WTC11 (cell line): ENCODE data around the gene TMEM225B. TPM values are rescaled to one million over a fixed set of nuclear protein-coding genes. Genes with fewer than 3 reads are reported as not detected.

ENCODE experiments used
- AR ChIP-seq: fragments of 250-450 bp; sonication (Bioruptor Pico); IDR thresholded peaks from 2 replicates; pipeline ENCODE4 v1.9.0; 2021; ENCODE audit warnings: mild to moderate bottlenecking
- ATF1 ChIP-seq: sonication (generic); formaldehyde crosslinking; IDR thresholded peaks from 2 replicates; pipeline ENCODE4 v1.8.1; 2023; ENCODE audit warnings: mild to moderate bottlenecking, moderate library complexity, missing genetic modification reagents
- ATF3 ChIP-seq: sonication (generic); formaldehyde crosslinking; conservative IDR thresholded peaks from 2 replicates; pipeline ENCODE4 v1.8.1; 2022; ENCODE audit warnings: mild to moderate bottlenecking, missing genetic modification reagents
- CREM ChIP-seq: sonication (generic); formaldehyde crosslinking; IDR thresholded peaks from 2 replicates; pipeline ENCODE4 v1.8.1; 2022; ENCODE audit warnings: mild to moderate bottlenecking, missing genetic modification reagents, moderate library complexity
- E2F4 ChIP-seq: sonication (generic); formaldehyde crosslinking; IDR thresholded peaks from 2 replicates; pipeline ENCODE4 v1.8.1; 2022; ENCODE audit warnings: low read depth, mild to moderate bottlenecking, moderate library complexity, missing genetic modification reagents, borderline replicate concordance
- E2F5 ChIP-seq: sonication (generic); formaldehyde crosslinking; IDR thresholded peaks from 2 replicates; pipeline ENCODE4 v1.8.1; 2022; ENCODE audit warnings: mild to moderate bottlenecking, moderate library complexity, missing genetic modification reagents
- ETV6 ChIP-seq: sonication (generic); formaldehyde crosslinking; IDR thresholded peaks from 2 replicates; pipeline ENCODE4 v1.8.1; 2022; ENCODE audit warnings: mild to moderate bottlenecking, missing genetic modification reagents
- FOXJ3 ChIP-seq: sonication (generic); formaldehyde crosslinking; IDR thresholded peaks from 2 replicates; pipeline ENCODE4 v1.9.0; 2021; ENCODE audit warnings: missing genetic modification reagents, mild to moderate bottlenecking, borderline replicate concordance
- FOXP1 ChIP-seq: sonication (generic); formaldehyde crosslinking; IDR thresholded peaks from 2 replicates; pipeline ENCODE4 v1.8.0; 2022; ENCODE audit warnings: missing genetic modification reagents, mild to moderate bottlenecking, moderate library complexity, borderline replicate concordance
- FOXP4 ChIP-seq: sonication (generic); formaldehyde crosslinking; IDR thresholded peaks from 2 replicates; pipeline ENCODE4 v1.8.0; 2022; ENCODE audit warnings: mild to moderate bottlenecking, missing genetic modification reagents
- GRHL2 ChIP-seq: fragments of 250-450 bp; sonication (Bioruptor Pico); IDR thresholded peaks from 2 replicates; pipeline ENCODE4 v1.8.0; 2022; ENCODE audit warnings: mild to moderate bottlenecking, moderate library complexity; ENCODE audit not compliant: insufficient replicate concordance, severe bottlenecking
- HMGA2 ChIP-seq: fragments of 250-450 bp; sonication (Bioruptor Pico); IDR thresholded peaks from 2 replicates; pipeline ENCODE4 v1.4.0; 2021; ENCODE audit warnings: mild to moderate bottlenecking, moderate library complexity
- HMGXB4 ChIP-seq: sonication (generic); formaldehyde crosslinking; IDR thresholded peaks from 2 replicates; pipeline ENCODE4 v1.8.1; 2023; ENCODE audit warnings: mild to moderate bottlenecking, moderate library complexity, missing genetic modification reagents
- IRF2 ChIP-seq: sonication (generic); formaldehyde crosslinking; IDR thresholded peaks from 2 replicates; pipeline ENCODE4 v1.8.0; 2022; ENCODE audit warnings: low read depth, missing genetic modification reagents, borderline replicate concordance
- MAX ChIP-seq: sonication (generic); formaldehyde crosslinking; IDR thresholded peaks from 2 replicates; pipeline ENCODE4 v1.8.0; 2022; ENCODE audit warnings: mild to moderate bottlenecking, missing genetic modification reagents
- MYBL2 ChIP-seq: sonication (generic); formaldehyde crosslinking; IDR thresholded peaks from 2 replicates; pipeline ENCODE4 v1.8.1; 2023; ENCODE audit warnings: mild to moderate bottlenecking, moderate library complexity, missing genetic modification reagents
- TCF7 ChIP-seq: sonication (generic); formaldehyde crosslinking; IDR thresholded peaks from 2 replicates; pipeline ENCODE4 v1.8.0; 2022; ENCODE audit warnings: mild to moderate bottlenecking, low read depth, missing genetic modification reagents, moderate library complexity
- TEAD4 ChIP-seq: sonication (generic); formaldehyde crosslinking; IDR thresholded peaks from 2 replicates; pipeline ENCODE4 v1.8.0; 2022; ENCODE audit warnings: mild to moderate bottlenecking, missing genetic modification reagents
- USF2 ChIP-seq: sonication (generic); formaldehyde crosslinking; IDR thresholded peaks from 2 replicates; pipeline ENCODE4 v1.8.1; 2023; ENCODE audit warnings: mild to moderate bottlenecking, missing genetic modification reagents, moderate library complexity
- ZNF121 ChIP-seq: sonication (generic); formaldehyde crosslinking; IDR thresholded peaks from 2 replicates; pipeline ENCODE4 v1.8.0; 2023; ENCODE audit warnings: missing genetic modification reagents
- ZNF317 ChIP-seq: sonication (generic); formaldehyde crosslinking; IDR thresholded peaks from 2 replicates; pipeline ENCODE4 v1.8.1; 2023; ENCODE audit warnings: low read depth, mild to moderate bottlenecking, moderate library complexity, missing genetic modification reagents, borderline replicate concordance
- ZNF423 ChIP-seq: fragments of 250-450 bp; sonication (Bioruptor Pico); IDR thresholded peaks from 2 replicates; pipeline ENCODE4 v2.1.2; 2022; ENCODE audit warnings: mild to moderate bottlenecking, moderate library complexity
- ZNF532 ChIP-seq: fragments of 250-450 bp; sonication (Bioruptor Pico); IDR thresholded peaks from 2 replicates; pipeline ENCODE4 v1.9.0; 2021; ENCODE audit warnings: mild to moderate bottlenecking, borderline replicate concordance
- ZNF671 ChIP-seq: fragments of 250-450 bp; sonication (Bioruptor Pico); IDR thresholded peaks from 2 replicates; pipeline ENCODE4 v1.8.0; 2021; ENCODE audit warnings: mild to moderate bottlenecking
- total RNA-seq: library from RNA; stranded (reverse); gene quantifications from 3 replicates; pipeline ENCODE4 v1.2.3, GENCODE V29; 2021

Gene TMEM225B
- total RNA-seq, 1 experiment from 2014 or later, result 0.81 TPM

- TF ChIP-seq HMGXB4 (no peak), FOXP4 (CRISPR knock-in tag) (peak; percentile 59; the same call in 1 of the 2 replicates), E2F4 (CRISPR knock-in tag) (no peak), ETV6 (CRISPR knock-in tag) (peak; percentile 72; the same call in 1 of the 2 replicates), E2F5 (peak; percentile 70), TCF7 (CRISPR knock-in tag) (peak; percentile 38; the same call in 1 of the 2 replicates), USF2 (CRISPR knock-in tag) (no peak), CREM (CRISPR knock-in tag) (peak; percentile 96), MAX (CRISPR knock-in tag) (peak; percentile 67), IRF2 (no peak), ZNF671 (CRISPR knock-in tag) (no peak), ATF1 (CRISPR knock-in tag) (0 out of 2 replicates have a peak, but pooled peaks have one; percentile 66), MYBL2 (CRISPR knock-in tag) (no peak; the same call in 1 of the 2 replicates), ZNF121 (CRISPR knock-in tag) (0 out of 2 replicates have a peak, but pooled peaks have one; percentile 15), FOXP1 (peak; percentile 54; the same call in 1 of the 2 replicates), AR (no peak), ZNF423 (CRISPR knock-in tag) (no peak), ATF3 (no peak), TEAD4 (no peak), ZNF532 (no peak), GRHL2 (CRISPR knock-in tag) (no peak), ZNF317 (CRISPR knock-in tag) (no peak), FOXJ3 (CRISPR knock-in tag) (no peak), HMGA2 (CRISPR knock-in tag) (no peak)
These were observed 46.2 kb upstream of the TMEM225B start, which contains the start of gene FAM200A (continued) for GRCh38 chr7:99551767-99552463.
